Prostate gland (tissue), 2 donors: ENCODE results near the gene WDR62.

Experiments
- POLR2A ChIP-seq: fragments of 450-650 bp; IDR thresholded peaks from one replicate; pipeline ENCODE4 v1.6.1; 2016; ENCODE audit warnings: antibody characterized with exemption, mild to moderate bottlenecking
- POLR2AphosphoS5 ChIP-seq: sonication (generic); formaldehyde crosslinking; IDR thresholded peaks from one replicate; pipeline ENCODE4 v1.6.1; 2017; ENCODE audit warnings: antibody characterized with exemption
- TF ChIP-seq, protein P1 (sequence below), 4 experiments: fragments of 200-600 bp in 2 of 4; fragments of 450-650 bp in 2 of 4; sonication (generic) in 2 of 4; IDR thresholded peaks; 1 replicate in 3 of 4; 2 replicates in 1 of 4; pipeline ENCODE4 v1.5.1; 2016 to 2019; ENCODE audit warnings: antibody characterized with exemption in 4 of 4, mild to moderate bottlenecking in 2 of 4, moderate library complexity in 2 of 4

DNA sequence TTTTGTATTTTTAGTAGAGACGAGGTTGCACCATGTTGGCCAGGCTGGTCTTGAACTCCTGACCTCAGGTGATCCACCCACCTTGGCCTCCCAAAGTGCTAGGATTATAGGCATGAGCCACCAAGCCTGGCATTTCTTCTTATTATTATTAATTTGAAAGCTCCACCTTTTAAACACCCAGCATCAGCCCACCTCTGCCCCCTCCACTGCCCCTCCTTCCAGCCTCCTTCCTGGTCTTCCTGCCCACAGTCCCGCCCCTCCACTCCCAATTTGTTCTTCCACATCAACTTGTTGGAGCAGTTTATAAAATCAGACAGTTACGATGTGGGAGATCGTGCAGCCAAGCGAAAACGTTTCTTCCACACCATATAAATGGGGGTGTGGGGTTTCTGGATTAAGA, 14.2 kb upstream of the WDR62 start:
- TF ChIP-seq, protein P1, sequence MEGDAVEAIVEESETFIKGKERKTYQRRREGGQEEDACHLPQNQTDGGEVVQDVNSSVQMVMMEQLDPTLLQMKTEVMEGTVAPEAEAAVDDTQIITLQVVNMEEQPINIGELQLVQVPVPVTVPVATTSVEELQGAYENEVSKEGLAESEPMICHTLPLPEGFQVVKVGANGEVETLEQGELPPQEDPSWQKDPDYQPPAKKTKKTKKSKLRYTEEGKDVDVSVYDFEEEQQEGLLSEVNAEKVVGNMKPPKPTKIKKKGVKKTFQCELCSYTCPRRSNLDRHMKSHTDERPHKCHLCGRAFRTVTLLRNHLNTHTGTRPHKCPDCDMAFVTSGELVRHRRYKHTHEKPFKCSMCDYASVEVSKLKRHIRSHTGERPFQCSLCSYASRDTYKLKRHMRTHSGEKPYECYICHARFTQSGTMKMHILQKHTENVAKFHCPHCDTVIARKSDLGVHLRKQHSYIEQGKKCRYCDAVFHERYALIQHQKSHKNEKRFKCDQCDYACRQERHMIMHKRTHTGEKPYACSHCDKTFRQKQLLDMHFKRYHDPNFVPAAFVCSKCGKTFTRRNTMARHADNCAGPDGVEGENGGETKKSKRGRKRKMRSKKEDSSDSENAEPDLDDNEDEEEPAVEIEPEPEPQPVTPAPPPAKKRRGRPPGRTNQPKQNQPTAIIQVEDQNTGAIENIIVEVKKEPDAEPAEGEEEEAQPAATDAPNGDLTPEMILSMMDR (IDR thresholded peaks at IDR 0.05) = no peak
- TF ChIP-seq POLR2A (no peak), POLR2AphosphoS5 (no peak)
